HuH-7.5 (cell line): ENCODE measurements around the gene ELF3.
"Not testable (repeated sequence)": the region's sequence is repeated elsewhere in the genome, so short reads cannot be mapped to it uniquely, and the experiment has no call there.

Source experiments
- DNase-seq: peaks from one replicate; pipeline ENCODE4 v3.0.0; 2011; ENCODE audit warnings: low spot score

The ELF3 gene

GRCh38 chr1:202007805-202008489 is 2.4 kb upstream of the ELF3 start:
- no peak for DNase-seq

GRCh38 chr1:202009326-202010179 is 834 bp upstream of the ELF3 start:
- peak; percentile 73 for DNase-seq

GRCh38 chr1:202011994-202012393 is 1.6 kb downstream of the ELF3 start:
- DNase-seq = no peak

DNA sequence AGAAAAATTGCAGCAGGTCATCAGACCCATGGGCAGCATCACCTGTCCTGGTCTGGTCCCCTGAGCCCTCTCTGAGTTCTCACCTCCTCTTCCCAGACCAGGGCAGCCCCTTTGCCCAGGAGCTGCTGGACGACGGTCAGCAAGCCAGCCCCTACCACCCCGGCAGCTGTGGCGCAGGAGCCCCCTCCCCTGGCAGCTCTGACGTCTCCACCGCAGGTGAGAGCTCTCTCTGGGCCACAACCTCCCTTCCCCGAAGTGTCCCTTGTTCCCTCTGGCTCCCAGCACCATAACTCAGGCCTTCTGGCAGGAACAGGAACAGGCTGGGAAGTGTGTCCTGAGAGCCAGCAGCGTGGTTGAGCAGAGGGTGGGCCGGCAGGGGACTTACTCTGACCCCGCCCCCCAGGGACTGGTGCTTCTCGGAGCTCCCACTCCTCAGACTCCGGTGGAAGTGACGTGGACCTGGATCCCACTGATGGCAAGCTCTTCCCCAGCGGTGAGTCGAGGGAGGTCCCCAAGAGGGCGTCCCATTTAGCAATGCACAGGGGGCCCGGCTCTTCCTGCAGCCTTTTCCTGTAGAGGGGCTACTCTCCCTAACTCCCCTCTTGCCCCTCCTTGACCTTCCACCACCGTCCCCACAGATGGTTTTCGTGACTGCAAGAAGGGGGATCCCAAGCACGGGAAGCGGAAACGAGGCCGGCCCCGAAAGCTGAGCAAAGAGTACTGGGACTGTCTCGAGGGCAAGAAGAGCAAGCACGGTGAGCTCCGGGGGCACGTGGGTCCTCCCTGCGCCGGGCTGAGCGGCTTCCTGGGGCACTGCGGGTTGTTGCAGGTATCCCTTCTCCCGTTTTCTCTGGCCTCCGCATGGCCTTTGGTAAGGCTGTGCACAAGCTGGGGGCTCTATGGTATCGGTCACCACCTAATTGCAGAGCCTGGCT is 2.4 kb downstream of the ELF3 start:
- no peak for DNase-seq

DNA sequence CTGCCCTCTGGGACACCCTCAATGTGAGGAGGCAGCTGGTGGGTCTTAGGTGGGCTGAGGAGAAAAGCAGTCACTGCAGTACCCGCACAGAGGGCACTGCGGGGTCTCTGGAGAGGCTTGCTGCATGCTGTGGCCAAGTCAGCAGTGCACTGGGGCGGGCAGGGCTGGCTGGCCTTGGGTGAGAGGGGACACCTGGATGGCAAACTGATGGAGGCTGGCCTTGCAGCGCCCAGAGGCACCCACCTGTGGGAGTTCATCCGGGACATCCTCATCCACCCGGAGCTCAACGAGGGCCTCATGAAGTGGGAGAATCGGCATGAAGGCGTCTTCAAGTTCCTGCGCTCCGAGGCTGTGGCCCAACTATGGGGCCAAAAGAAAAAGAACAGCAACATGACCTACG is 3.2 kb downstream of the ELF3 start:
- no peak for DNase-seq

DNA sequence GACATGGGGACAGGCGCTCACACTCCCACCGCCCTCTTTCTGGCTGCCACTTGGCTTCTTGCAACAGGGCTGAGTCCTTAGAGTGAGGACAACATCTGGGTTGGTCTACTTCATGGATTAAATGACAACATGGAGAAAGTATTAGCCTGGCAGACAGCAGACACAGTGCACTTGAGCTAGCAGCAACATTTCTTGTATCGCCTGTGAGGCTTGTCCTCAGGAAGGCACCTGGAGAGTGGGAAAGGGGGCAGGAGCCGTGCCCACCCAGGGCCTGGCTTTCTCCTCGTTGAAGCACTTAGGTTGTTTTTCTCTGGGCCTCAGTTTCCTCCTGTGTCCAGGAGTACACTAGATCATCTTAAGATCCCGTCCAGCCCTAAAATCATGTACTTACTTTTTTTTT is 3.7 kb downstream of the ELF3 start:
- no peak for DNase-seq

GRCh38 chr1:202014915-202015661 is 4.7 kb downstream of the ELF3 start:
- DNase-seq = no peak

GRCh38 chr1:202015662-202015937 is 5.2 kb downstream of the ELF3 start:
- DNase-seq = no peak

DNA sequence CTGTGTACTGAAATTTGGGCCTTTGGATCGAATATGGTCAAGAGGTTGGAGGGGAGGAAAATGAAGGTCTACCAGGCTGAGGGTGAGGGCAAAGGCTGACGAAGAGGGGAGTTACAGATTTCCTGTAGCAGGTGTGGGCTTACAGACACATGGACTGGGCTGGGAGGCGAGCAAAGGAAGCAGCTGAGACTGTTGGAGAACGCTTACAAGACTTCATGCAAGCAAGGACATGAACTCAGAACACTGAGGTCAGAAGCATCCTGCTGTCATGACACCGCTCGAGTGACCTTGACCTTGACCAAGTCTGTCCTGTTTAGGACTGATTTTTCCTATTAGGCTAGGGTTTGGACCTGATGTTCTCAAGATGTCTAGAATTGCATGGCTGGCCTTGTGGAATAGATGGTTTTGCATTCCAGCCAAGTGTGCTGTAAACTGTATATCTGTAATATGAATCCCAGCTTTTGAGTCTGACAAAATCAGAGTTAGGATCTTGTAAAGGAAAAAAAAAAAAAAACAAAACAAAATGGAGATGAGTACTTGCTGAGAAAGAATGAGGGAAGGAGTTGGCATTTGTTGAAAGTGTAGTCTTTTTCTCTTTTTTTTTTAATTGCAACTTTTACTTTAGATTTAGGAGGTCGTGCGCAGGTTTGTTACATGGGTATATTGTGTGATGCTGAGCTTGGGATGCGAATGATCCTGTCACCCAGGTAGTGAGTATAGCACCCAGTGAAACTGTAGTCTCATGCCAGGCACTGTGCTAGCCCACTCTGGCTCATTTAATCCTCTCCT is 5.8 kb downstream of the ELF3 start:
- no peak for DNase-seq

- no peak for DNase-seq
Measured at GRCh38 chr1:202016811-202017748, 6.7 kb downstream of the ELF3 start.

GRCh38 chr1:202017749-202018467 is 7.5 kb downstream of the ELF3 start:
- no peak for DNase-seq

GRCh38 chr1:202018468-202019234 is 8.3 kb downstream of the ELF3 start:
- peak; percentile 77 for DNase-seq

DNA sequence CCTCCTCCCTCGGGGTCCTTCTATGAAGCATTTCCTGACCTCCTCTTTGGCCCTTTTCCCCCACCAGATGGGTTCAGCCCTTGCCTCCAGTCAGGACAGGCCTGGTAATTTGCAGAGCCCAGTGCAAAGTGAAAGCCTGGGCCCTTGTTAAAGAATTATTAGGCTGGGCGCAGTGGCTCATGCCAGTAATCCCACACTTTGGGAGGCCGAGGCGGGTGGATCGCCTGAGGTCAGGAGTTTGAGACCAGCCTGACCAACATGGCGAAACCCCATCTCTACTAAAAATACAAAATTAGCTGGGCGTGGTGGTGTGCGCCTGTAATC is 8.8 kb downstream of the ELF3 start:
- DNase-seq = not testable (repeated sequence)

- DNase-seq = no peak
Measured at GRCh38 chr1:202023001-202023433, 12.6 kb downstream of the ELF3 start.

DNA sequence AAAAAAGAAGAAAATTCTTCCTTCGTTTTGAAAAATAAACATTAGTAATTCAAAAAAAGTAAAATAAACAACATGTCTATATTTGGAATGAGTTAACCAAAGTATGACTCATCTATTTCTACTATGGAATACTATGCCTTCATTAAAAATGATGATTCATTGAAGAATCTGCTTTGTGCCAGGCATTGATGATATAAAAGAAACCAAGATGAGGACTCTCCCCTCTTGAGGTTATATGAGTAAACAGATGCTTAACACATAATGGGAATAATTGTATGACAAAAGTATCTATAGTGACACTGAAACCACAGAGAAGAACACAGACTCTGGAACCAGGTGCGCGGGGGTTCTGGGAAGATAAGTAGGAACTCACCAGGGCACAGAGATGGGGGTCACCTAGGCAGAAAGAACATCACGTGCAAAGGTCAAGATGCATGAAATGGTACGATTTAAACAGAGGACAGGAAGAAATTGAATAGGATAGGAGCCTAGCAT is 18.8 kb downstream of the ELF3 start:
- DNase-seq = no peak

DNA sequence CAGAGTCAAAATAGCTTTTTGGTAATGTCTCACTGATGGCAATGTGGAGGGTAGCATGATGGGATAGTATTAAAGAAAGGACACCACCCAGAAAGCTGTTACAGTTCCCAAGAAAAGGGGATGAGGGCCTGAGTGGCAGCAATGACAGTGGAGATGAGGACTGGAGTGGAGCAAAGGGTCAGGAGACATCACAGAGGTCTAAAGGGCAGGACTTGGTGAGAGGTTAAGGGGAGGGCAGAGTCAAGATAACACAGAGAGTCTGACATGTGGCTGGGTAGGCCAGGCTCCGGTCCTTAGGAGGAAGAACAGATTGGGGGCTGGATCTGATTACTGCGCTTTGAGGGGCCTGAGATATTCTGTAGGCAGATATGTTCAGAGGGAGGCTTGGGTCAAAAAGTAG is 19.3 kb downstream of the ELF3 start:
- DNase-seq = no peak

DNA sequence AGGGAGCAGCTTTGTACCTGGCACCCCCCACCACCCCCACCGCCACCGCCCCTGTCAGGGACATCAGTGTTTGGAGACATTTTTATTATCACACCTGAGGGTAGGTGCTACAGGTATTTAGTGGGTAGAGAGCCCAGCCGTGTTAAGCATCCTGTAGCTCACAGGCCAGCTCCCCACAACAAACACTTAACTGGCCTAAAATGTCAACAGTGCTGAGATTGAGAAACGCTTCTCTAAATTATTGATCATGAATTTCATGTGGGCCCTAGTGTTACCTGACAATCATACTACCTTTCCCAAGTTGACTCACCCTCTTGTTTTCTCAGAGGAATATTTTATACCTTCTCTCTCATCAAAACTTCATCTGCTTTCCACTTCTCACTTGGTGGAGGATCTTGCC is 21.4 kb downstream of the ELF3 start:
- DNase-seq = no peak

DNA sequence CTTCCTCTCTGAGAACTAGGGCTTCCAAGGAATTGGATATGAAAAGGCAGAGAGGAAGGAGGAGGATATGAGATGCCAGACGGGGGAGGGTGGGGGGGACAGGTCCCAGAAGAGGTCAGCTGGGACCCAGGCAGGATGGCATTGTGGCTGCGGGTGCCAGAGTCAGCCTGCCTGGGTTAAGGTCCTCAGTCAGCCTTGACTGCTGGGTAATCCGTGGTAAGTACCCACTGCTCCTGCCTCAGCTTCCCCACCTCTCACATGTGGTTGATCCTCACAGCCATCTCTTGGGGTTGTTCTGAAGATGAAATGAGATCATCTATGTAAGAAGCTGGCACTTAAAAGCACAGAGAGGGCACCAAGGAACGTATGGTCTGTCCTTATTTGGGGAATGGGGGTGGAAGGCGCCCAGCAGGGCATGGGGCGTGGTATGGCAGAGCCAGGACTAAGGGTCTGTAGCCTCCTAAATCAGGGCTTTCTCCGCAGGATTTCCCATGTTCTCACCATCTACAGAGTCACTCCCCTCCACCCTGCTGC is 23.8 kb downstream of the ELF3 start:
- no peak for DNase-seq
